Mononuclear cell (primary cell): ENCODE data around the gene TYSND1. TPM values are rescaled to one million over a fixed set of nuclear protein-coding genes. Genes with fewer than 3 reads are reported as not detected.

Experiments used
- H3K27me3 ChIP-seq: 2 replicates; pipeline ENCODE4 v1.6.0; 2011; ENCODE audit warnings: low read length, control low read depth; ENCODE audit not compliant: insufficient read depth
- H3K4me1 ChIP-seq: 2 replicates; pipeline ENCODE4 v1.5.1; 2011; ENCODE audit warnings: mild to moderate bottlenecking, low read length, control low read depth; ENCODE audit not compliant: insufficient read depth
- H3K4me3 ChIP-seq: 2 replicates; pipeline ENCODE4 v1.5.1; 2011; ENCODE audit warnings: mild to moderate bottlenecking, low read length, moderate library complexity
- H3K9me3 ChIP-seq: 2 replicates; pipeline ENCODE4 v1.5.1; 2011; ENCODE audit warnings: low read depth, mild to moderate bottlenecking, control low read depth, low read length
- total RNA-seq: library from RNA; depleted of rRNA; stranded (reverse); fragments of >200 nt; gene quantifications from one replicate; pipeline ENCODE4 v1.2.3, GENCODE V29; 2012

Gene TYSND1
- total RNA-seq, 1 donor, result 6.1 TPM

GRCh38 chr10:70145666-70146488, 623 bp downstream of the TYSND1 start:
- Histone ChIP-seq H3K27me3 (no peaks in the 10 kb centered on the region), H3K9me3 (no peaks in the 10 kb centered on the region), H3K4me3 (peak overlapping the region; percentile 69), H3K4me1 (peaks cover 22% of the 10 kb centered on the region)

- Histone ChIP-seq H3K4me3 (peak overlapping the region; percentile 69), H3K4me1 (peaks cover 22% of the 10 kb centered on the region), H3K27me3 (no peaks in the 10 kb centered on the region), H3K9me3 (no peaks in the 10 kb centered on the region)
Observed at GRCh38 chr10:70145166-70145665, 1.3 kb downstream of the TYSND1 start.

GRCh38 chr10:70144372-70145110, 2.0 kb downstream of the TYSND1 start:
- no peaks in the 10 kb centered on the region for H3K27me3 ChIP-seq
- H3K9me3 ChIP-seq, result no peaks in the 10 kb centered on the region
- peaks cover 22% of the 10 kb centered on the region for H3K4me1 ChIP-seq
- H3K4me3 ChIP-seq, result peak overlapping the region; percentile 69

- H3K4me3 ChIP-seq, result no peak overlapping the region
- H3K27me3 ChIP-seq, result no peaks in the 10 kb centered on the region
- no peaks in the 10 kb centered on the region for H3K9me3 ChIP-seq
- H3K4me1 ChIP-seq, result peaks cover 22% of the 10 kb centered on the region
Observed at GRCh38 chr10:70142555-70142954, 3.9 kb downstream of the TYSND1 start.

GRCh38 chr10:70140297-70140696, 6.2 kb downstream of the TYSND1 start:
- no peaks in the 10 kb centered on the region for H3K27me3 ChIP-seq
- H3K4me1 ChIP-seq, result peaks cover 12% of the 10 kb centered on the region
- H3K9me3 ChIP-seq, result no peaks in the 10 kb centered on the region
- H3K4me3 ChIP-seq, result no peak overlapping the region

GRCh38 chr10:70139997-70140250, 6.6 kb downstream of the TYSND1 start:
- H3K27me3 ChIP-seq, result no peaks in the 10 kb centered on the region
- no peaks in the 10 kb centered on the region for H3K9me3 ChIP-seq
- no peak overlapping the region for H3K4me3 ChIP-seq
- peaks cover 8% of the 10 kb centered on the region for H3K4me1 ChIP-seq

- H3K27me3 ChIP-seq, result no peaks in the 10 kb centered on the region
- no peaks in the 10 kb centered on the region for H3K9me3 ChIP-seq
- no peak overlapping the region for H3K4me3 ChIP-seq
- H3K4me1 ChIP-seq, result peaks cover 3% of the 10 kb centered on the region
Observed at GRCh38 chr10:70139151-70139996, 7.1 kb downstream of the TYSND1 start.

GRCh38 chr10:70137927-70138883, 8.3 kb downstream of the TYSND1 start:
- Histone ChIP-seq H3K27me3 (no peaks in the 10 kb centered on the region), H3K4me3 (no peak overlapping the region), H3K9me3 (no peaks in the 10 kb centered on the region), H3K4me1 (peaks cover 3% of the 10 kb centered on the region)

GRCh38 chr10:70137135-70137534, 9.4 kb downstream of the TYSND1 start:
- Histone ChIP-seq H3K4me1 (peaks cover 12% of the 10 kb centered on the region), H3K4me3 (no peak overlapping the region), H3K27me3 (no peaks in the 10 kb centered on the region), H3K9me3 (no peaks in the 10 kb centered on the region)

- no peak overlapping the region for H3K4me3 ChIP-seq
- no peaks in the 10 kb centered on the region for H3K9me3 ChIP-seq
- H3K27me3 ChIP-seq, result no peaks in the 10 kb centered on the region
- H3K4me1 ChIP-seq, result peaks cover 19% of the 10 kb centered on the region
Observed at GRCh38 chr10:70135684-70136083, 10.8 kb downstream of the TYSND1 start.

GRCh38 chr10:70135046-70135445, 11.5 kb downstream of the TYSND1 start:
- H3K9me3 ChIP-seq, result no peaks in the 10 kb centered on the region
- peaks cover 19% of the 10 kb centered on the region for H3K4me1 ChIP-seq
- no peak overlapping the region for H3K4me3 ChIP-seq
- no peaks in the 10 kb centered on the region for H3K27me3 ChIP-seq

- H3K4me3 ChIP-seq, result peak within 1 kb of the TSS; percentile 52
- H3K4me1 ChIP-seq, result peaks cover 19% of the 10 kb centered on the region
- no peaks in the 10 kb centered on the region for H3K9me3 ChIP-seq
- H3K27me3 ChIP-seq, result no peaks in the 10 kb centered on the region
Observed at GRCh38 chr10:70132098-70133029, 14.1 kb downstream of the TYSND1 start, which contains the start of gene AIFM2. Gene AIFM2, minus strand, starts transcription at chr10:70132825. Its CDS starts 8,741 bp downstream, at chr10:70124084.

- no peaks in the 10 kb centered on the region for H3K9me3 ChIP-seq
- H3K4me3 ChIP-seq, result no peak overlapping the region
Observed at GRCh38 chr10:70131560-70131937, 15.0 kb downstream of the TYSND1 start.

More at GRCh38 chr10:70131560-70131937, 15.0 kb downstream of the TYSND1 start:
- Histone ChIP-seq H3K27me3 (no peaks in the 10 kb centered on the region), H3K4me1 (peaks cover 19% of the 10 kb centered on the region)
